ENCODE measurements around the gene UTP20. TPM values are rescaled to one million over a fixed set of nuclear protein-coding genes. Genes with fewer than 3 reads are reported as not detected.

UTP20 gene
- total and polyA plus RNA-seq, 4 donors: 1.9 to 19.7 (median 10.0) TPM

DNA sequence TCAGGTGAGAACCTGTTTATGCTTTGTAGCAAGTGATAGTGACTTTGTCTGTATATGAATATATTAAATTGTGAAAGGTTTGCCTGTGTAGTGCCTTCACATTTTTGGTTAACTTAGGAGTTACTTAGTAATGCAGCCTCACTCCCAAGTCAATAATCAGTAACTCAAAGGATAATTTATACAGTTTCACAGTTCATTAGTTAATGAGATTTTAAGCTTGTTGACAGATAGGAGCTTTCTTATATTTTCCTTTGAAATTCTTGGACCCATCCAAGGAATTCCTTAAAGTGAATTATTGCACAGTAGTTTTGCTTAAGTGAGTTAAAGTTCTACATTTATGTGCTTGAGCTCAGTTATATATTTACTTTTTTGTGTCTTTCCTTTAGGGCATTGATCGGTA, 50.7 kb downstream of the UTP20 start:
- no peak for DNase-seq
- 96 to 100% methylated on average over 1 of the region's 1 CpG for WGBS, 2 donors
- H3K4me3 ChIP-seq: no peak overlapping the region

DNA sequence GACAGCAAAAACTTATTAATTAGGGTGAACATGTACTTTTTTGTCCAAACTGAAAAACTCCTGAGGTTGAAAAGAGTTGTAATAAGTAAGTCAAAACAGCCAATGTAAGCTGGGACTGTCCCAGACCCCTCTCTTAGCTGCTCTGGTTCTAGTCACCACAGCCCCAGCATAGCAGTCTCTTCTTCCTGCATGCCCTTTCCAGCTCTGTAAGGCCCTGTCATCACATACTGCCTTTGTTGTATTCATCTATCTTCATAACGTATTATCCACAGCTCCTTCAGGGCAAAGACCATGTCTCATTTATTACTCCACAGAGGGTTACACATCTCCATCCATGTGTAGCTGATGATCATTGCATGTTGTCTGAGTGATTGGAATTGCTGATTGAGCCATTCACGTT, 56.5 kb downstream of the UTP20 start:
- H3K4me1 ChIP-seq (ENCODE audit: control insufficient read depth in 5 of 5, insufficient read depth in 5 of 5, low read length in 5 of 5): no peaks in the 10 kb centered on the region
- peaks cover 8 to 29% (median 21%) of the 10 kb centered on the region in 4 donors for H3K36me3 ChIP-seq (ENCODE audit: control insufficient read depth in 4 of 4, insufficient read depth in 4 of 4, low read length in 4 of 4)
- no peaks in the 10 kb centered on the region for H3K9me3 ChIP-seq (ENCODE audit: control insufficient read depth in 4 of 4, insufficient read depth in 3 of 4, low read length in 3 of 4)
- H3K9ac ChIP-seq (ENCODE audit: insufficient read depth in 1 of 2, low read length in 2 of 2): no peak overlapping the region
- H3K4me3 ChIP-seq: no peak overlapping the region
- no peak overlapping the region for H3K27ac ChIP-seq (ENCODE audit: low read depth in 1 of 2, low read length in 1 of 2)
- TF ChIP-seq, protein P1, sequence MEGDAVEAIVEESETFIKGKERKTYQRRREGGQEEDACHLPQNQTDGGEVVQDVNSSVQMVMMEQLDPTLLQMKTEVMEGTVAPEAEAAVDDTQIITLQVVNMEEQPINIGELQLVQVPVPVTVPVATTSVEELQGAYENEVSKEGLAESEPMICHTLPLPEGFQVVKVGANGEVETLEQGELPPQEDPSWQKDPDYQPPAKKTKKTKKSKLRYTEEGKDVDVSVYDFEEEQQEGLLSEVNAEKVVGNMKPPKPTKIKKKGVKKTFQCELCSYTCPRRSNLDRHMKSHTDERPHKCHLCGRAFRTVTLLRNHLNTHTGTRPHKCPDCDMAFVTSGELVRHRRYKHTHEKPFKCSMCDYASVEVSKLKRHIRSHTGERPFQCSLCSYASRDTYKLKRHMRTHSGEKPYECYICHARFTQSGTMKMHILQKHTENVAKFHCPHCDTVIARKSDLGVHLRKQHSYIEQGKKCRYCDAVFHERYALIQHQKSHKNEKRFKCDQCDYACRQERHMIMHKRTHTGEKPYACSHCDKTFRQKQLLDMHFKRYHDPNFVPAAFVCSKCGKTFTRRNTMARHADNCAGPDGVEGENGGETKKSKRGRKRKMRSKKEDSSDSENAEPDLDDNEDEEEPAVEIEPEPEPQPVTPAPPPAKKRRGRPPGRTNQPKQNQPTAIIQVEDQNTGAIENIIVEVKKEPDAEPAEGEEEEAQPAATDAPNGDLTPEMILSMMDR (IDR thresholded peaks at IDR 0.05; ENCODE audit: control extremely low read depth, extremely low read depth): no peak
- no peak for DNase-seq
- no peaks in the 10 kb centered on the region for H3K27me3 ChIP-seq (ENCODE audit: control insufficient read depth in 3 of 3, insufficient read depth in 3 of 3, low read length in 2 of 3)
- no peak for ATAC-seq (ENCODE audit: insufficient read depth, low FRiP score)
- WGBS, 2 donors: 92 to 95% methylated on average over 2 of the region's 2 CpGs

More for the DNA sequence above, 50.7 kb downstream of the UTP20 start:
- H3K27me3 ChIP-seq (ENCODE audit: control insufficient read depth in 3 of 3, insufficient read depth in 3 of 3, low read length in 2 of 3): no peaks in the 10 kb centered on the region
- H3K27ac ChIP-seq (ENCODE audit: low read depth in 1 of 2, low read length in 1 of 2): no peak overlapping the region
- ATAC-seq (ENCODE audit: insufficient read depth, low FRiP score): no peak
- H3K36me3 ChIP-seq (ENCODE audit: control insufficient read depth in 4 of 4, insufficient read depth in 4 of 4, low read length in 4 of 4): peaks cover 11 to 37% (median 32%) of the 10 kb centered on the region in 4 donors
- no peaks in the 10 kb centered on the region for H3K9me3 ChIP-seq (ENCODE audit: control insufficient read depth in 4 of 4, insufficient read depth in 3 of 4, low read length in 3 of 4)
- TF ChIP-seq, protein P1 (IDR thresholded peaks at IDR 0.05; ENCODE audit: control extremely low read depth, extremely low read depth): no peak
- H3K9ac ChIP-seq (ENCODE audit: insufficient read depth in 1 of 2, low read length in 2 of 2): no peak overlapping the region
- no peaks in the 10 kb centered on the region for H3K4me1 ChIP-seq (ENCODE audit: control insufficient read depth in 5 of 5, insufficient read depth in 5 of 5, low read length in 5 of 5)

DNA sequence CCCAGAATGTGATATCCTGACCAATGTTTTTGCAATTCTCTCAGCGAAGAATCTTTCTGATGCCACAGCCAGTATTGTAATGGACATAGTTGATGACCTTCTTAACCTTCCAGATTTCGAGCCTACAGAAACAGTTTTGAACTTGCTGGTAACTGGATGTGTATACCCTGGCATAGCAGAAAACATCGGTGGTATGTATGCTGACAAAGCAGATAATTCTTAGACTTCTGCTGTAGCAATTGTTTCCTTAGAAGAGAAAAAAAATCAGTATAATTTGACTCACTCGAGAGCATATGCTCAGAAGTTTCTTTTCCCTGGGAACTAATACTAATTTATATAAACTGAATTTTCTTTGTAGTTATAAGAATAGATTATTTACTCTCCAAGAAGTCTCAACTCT, 58.2 kb downstream of the UTP20 start:
- H3K27ac ChIP-seq (ENCODE audit: low read depth in 1 of 2, low read length in 1 of 2): no peak overlapping the region
- no peak for DNase-seq
- H3K27me3 ChIP-seq (ENCODE audit: control insufficient read depth in 3 of 3, insufficient read depth in 3 of 3, low read length in 2 of 3): no peaks in the 10 kb centered on the region
- TF ChIP-seq, protein P1 (IDR thresholded peaks at IDR 0.05; ENCODE audit: control extremely low read depth, extremely low read depth): no peak
- H3K4me3 ChIP-seq: no peak overlapping the region
- no peaks in the 10 kb centered on the region for H3K4me1 ChIP-seq (ENCODE audit: control insufficient read depth in 5 of 5, insufficient read depth in 5 of 5, low read length in 5 of 5)
- no peak for ATAC-seq (ENCODE audit: insufficient read depth, low FRiP score)
- H3K9ac ChIP-seq (ENCODE audit: insufficient read depth in 1 of 2, low read length in 2 of 2): no peak overlapping the region
- peaks cover 8 to 28% (median 23%) of the 10 kb centered on the region in 4 donors for H3K36me3 ChIP-seq (ENCODE audit: control insufficient read depth in 4 of 4, insufficient read depth in 4 of 4, low read length in 4 of 4)
- no peaks in the 10 kb centered on the region for H3K9me3 ChIP-seq (ENCODE audit: control insufficient read depth in 4 of 4, insufficient read depth in 3 of 4, low read length in 3 of 4)
- 94 to 95% methylated on average over 4 of the region's 4 CpGs for WGBS, 2 donors

DNA sequence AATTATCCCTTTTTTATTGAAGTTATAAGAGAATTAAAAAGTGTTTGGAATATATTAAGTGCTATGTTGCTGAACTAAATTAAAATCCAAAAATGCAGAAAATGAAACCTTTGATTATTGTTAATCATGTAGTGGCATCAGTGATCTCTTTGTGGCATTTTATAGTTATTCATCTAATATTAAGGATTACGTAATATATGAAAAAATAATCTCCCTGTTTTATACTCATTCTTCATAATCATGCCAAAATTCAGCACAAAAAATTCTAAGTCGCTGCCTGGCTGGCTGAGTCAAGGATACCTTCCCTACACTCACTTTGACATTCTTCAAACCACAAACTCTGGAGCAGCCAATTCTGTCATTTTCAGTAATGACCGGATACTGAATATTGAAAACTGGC, 64.0 kb downstream of the UTP20 start:
- DNase-seq (no peak), ATAC-seq (ENCODE audit: insufficient read depth, low FRiP score) (no peak)
- H3K9ac ChIP-seq (ENCODE audit: insufficient read depth in 1 of 2, low read length in 2 of 2): no peak overlapping the region
- peaks cover 0 to 3% (median 0%) of the 10 kb centered on the region in 4 donors for H3K9me3 ChIP-seq (ENCODE audit: control insufficient read depth in 4 of 4, insufficient read depth in 3 of 4, low read length in 3 of 4)
- 93 to 97% methylated on average over 3 of the region's 3 CpGs for WGBS, 2 donors
- H3K4me1 ChIP-seq (ENCODE audit: control insufficient read depth in 5 of 5, insufficient read depth in 5 of 5, low read length in 5 of 5): no peaks in the 10 kb centered on the region
- peaks cover 13 to 28% (median 21%) of the 10 kb centered on the region in 4 donors for H3K36me3 ChIP-seq (ENCODE audit: control insufficient read depth in 4 of 4, insufficient read depth in 4 of 4, low read length in 4 of 4)
- H3K4me3 ChIP-seq: no peak overlapping the region
- H3K27me3 ChIP-seq (ENCODE audit: control insufficient read depth in 3 of 3, insufficient read depth in 3 of 3, low read length in 2 of 3): no peaks in the 10 kb centered on the region
- H3K27ac ChIP-seq (ENCODE audit: low read depth in 1 of 2, low read length in 1 of 2): no peak overlapping the region
- TF ChIP-seq, protein P1 (IDR thresholded peaks at IDR 0.05; ENCODE audit: control extremely low read depth, extremely low read depth): no peak
